NCI-H146 treated with DMSO at 0.1 percent for 48 hours (cell line): ENCODE measurements around the gene ABCB11.
"Not testable (repeated sequence)": the region's sequence is repeated elsewhere in the genome, so short reads cannot be mapped to it uniquely, and the experiment has no call there.

ENCODE experiments used
- DNase-seq: peaks from one replicate; lab custom pipeline; 2025; ENCODE audit not compliant: unreplicated experiment; lab: John Stamatoyannopoulos, UW

Gene ABCB11

GRCh38 chr2:168896783-168897182, 134.3 kb downstream of the ABCB11 start:
- no peak for DNase-seq

GRCh38 chr2:168895771-168896170, 135.4 kb downstream of the ABCB11 start:
- no peak for DNase-seq

- no peak for DNase-seq
These were observed 136.4 kb downstream of the ABCB11 start for GRCh38 chr2:168894720-168895119.

GRCh38 chr2:168894101-168894500, 137.0 kb downstream of the ABCB11 start:
- no peak for DNase-seq

- DNase-seq = no peak
These were observed 138.8 kb downstream of the ABCB11 start for GRCh38 chr2:168892327-168892726.

GRCh38 chr2:168890006-168890782, 140.9 kb downstream of the ABCB11 start, which contains the start of gene SPC25:
Gene SPC25 (minus strand): TSS chr2:168890430. CDS start chr2:168889519, 911 bp downstream.
- DNase-seq = peak; percentile 78

GRCh38 chr2:168889635-168890005, 141.5 kb downstream of the ABCB11 start:
- no peak for DNase-seq

- DNase-seq = no peak
These were observed 146.1 kb downstream of the ABCB11 start for GRCh38 chr2:168884975-168885374.

- not testable (repeated sequence) for DNase-seq
These were observed 149.0 kb downstream of the ABCB11 start for GRCh38 chr2:168882163-168882562.

- DNase-seq = no peak
These were observed 156.6 kb downstream of the ABCB11 start for GRCh38 chr2:168874368-168875054.

- not testable (repeated sequence) for DNase-seq
These were observed 160.3 kb downstream of the ABCB11 start for GRCh38 chr2:168870824-168871223.
